Thoracic aorta (tissue), 2 donors: ENCODE data around the gene ATXN7L1. TPM values are rescaled to one million over a fixed set of nuclear protein-coding genes. Genes with fewer than 3 reads are reported as not detected.

ENCODE experiments used
- ATAC-seq: fragments of 150-250 bp; one replicate; pipeline ENCODE4 v1.8.0; 2017; ENCODE audit warnings: low read depth; ENCODE audit not compliant: insufficient number of reproducible peaks, low FRiP score
- DNase-seq: peaks from one replicate; pipeline ENCODE4 v3.0.0-alpha.2; 2020; ENCODE audit warnings: low spot score
- H3K27ac ChIP-seq, 2 donors: fragments of 200-600 bp; sonication (generic); 1 replicate in 1 of 2; 2 replicates in 1 of 2; pipeline ENCODE4 v1.5.1; 2016; ENCODE audit warnings: mild to moderate bottlenecking in 2 of 2, moderate library complexity in 2 of 2
- H3K27me3 ChIP-seq: fragments of 200-600 bp; sonication (generic); replicated peaks from 2 replicates; pipeline ENCODE4 v1.6.0; 2016; ENCODE audit warnings: mild to moderate bottlenecking; ENCODE audit not compliant: insufficient read depth
- H3K36me3 ChIP-seq: fragments of 200-600 bp; sonication (generic); one replicate; pipeline ENCODE4 v1.5.1; 2016
- H3K4me1 ChIP-seq, 2 donors: fragments of 200-600 bp; sonication (generic); 1 replicate in 1 of 2; 2 replicates in 1 of 2; pipeline versions ENCODE4 v1.5.1 to v1.6.0; 2016; ENCODE audit warnings: low read depth in 2 of 2, mild to moderate bottlenecking in 1 of 2; ENCODE audit not compliant: control insufficient read depth in 1 of 2
- H3K4me3 ChIP-seq: fragments of 200-600 bp; sonication (generic); 2 replicates; pipeline ENCODE4 v1.5.1; 2016; ENCODE audit warnings: mild to moderate bottlenecking
- H3K9me3 ChIP-seq: fragments of 200-600 bp; sonication (generic); 2 replicates; pipeline ENCODE4 v1.5.1; 2016
- total RNA-seq, 2 donors: library from RNA; depleted of rRNA; stranded (reverse); fragments of >200 nt; gene quantifications; one replicate each; pipeline versions ENCODE4 v1.1.0 to v1.2.3, GENCODE V29; 2016
- TF ChIP-seq, protein P1 (sequence below): fragments of 200-600 bp; sonication (generic); IDR thresholded peaks from one replicate; pipeline ENCODE4 v1.5.1; 2019; ENCODE audit warnings: antibody characterized with exemption

The ATXN7L1 gene
- total RNA-seq, 2 donors from 2014 or later = 11.6 to 13.4 TPM

DNA sequence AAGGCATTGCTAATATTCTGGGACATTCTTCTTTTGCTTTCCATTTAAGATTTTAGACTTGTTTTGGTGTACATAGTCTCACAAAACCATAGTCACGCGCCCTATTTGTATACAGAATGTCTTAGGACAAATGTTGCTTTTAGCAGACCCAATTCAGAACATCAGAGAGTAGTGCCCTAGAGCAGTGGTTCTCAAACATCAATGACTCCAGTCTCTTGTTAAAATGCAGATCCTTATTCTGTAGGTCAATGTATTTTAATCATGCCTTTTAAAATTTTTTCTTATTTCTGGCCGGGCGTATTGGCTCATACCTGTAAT is 167.7 kb downstream of the ATXN7L1 start:
- DNase-seq (no peak), ATAC-seq (no peak)
- no peak overlapping the region for H3K4me3 ChIP-seq
- H3K4me1 ChIP-seq = no peaks in the 10 kb centered on the region
- no peaks in the 10 kb centered on the region for H3K36me3 ChIP-seq
- TF ChIP-seq, protein P1, sequence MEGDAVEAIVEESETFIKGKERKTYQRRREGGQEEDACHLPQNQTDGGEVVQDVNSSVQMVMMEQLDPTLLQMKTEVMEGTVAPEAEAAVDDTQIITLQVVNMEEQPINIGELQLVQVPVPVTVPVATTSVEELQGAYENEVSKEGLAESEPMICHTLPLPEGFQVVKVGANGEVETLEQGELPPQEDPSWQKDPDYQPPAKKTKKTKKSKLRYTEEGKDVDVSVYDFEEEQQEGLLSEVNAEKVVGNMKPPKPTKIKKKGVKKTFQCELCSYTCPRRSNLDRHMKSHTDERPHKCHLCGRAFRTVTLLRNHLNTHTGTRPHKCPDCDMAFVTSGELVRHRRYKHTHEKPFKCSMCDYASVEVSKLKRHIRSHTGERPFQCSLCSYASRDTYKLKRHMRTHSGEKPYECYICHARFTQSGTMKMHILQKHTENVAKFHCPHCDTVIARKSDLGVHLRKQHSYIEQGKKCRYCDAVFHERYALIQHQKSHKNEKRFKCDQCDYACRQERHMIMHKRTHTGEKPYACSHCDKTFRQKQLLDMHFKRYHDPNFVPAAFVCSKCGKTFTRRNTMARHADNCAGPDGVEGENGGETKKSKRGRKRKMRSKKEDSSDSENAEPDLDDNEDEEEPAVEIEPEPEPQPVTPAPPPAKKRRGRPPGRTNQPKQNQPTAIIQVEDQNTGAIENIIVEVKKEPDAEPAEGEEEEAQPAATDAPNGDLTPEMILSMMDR = no peak
- H3K27ac ChIP-seq = no peak overlapping the region
- no peaks in the 10 kb centered on the region for H3K27me3 ChIP-seq
- peaks cover 2% of the 10 kb centered on the region for H3K9me3 ChIP-seq

GRCh38 chr7:105707967-105708762 is 168.2 kb downstream of the ATXN7L1 start:
- no peaks in the 10 kb centered on the region for H3K4me1 ChIP-seq
- H3K36me3 ChIP-seq = no peaks in the 10 kb centered on the region
- TF ChIP-seq, protein P1 = no peak
- no peak overlapping the region for H3K4me3 ChIP-seq
- H3K9me3 ChIP-seq = peaks cover 2% of the 10 kb centered on the region
- DNase-seq = no peak
- no peaks in the 10 kb centered on the region for H3K27me3 ChIP-seq
- ATAC-seq = no peak
- no peak overlapping the region for H3K27ac ChIP-seq

DNA sequence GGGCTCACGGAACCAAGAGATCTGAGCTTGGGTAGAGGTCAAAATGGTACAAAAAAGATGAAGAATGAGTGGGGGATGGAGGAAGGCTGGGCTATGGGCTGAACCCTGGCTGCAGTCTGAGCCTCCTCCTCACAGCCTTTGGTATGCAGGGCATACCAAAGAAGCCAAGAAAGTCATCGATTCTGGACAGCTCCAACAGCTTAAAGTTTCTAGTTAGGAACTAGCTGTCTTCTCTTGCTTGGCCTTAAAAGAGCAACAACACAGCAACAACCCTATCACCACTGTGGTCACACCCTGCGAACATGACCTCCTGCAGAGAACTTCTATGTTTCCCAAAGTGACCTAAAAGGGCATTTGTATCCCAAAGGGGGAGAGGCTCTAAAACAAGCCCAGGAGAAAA is 169.0 kb downstream of the ATXN7L1 start:
- no peak overlapping the region for H3K27ac ChIP-seq
- H3K9me3 ChIP-seq = peaks cover 2% of the 10 kb centered on the region
- no peak overlapping the region for H3K4me3 ChIP-seq
- H3K4me1 ChIP-seq = no peaks in the 10 kb centered on the region
- no peaks in the 10 kb centered on the region for H3K27me3 ChIP-seq
- H3K36me3 ChIP-seq = no peaks in the 10 kb centered on the region
- DNase-seq (no peak), ATAC-seq (no peak)
- TF ChIP-seq, protein P1 = no peak

GRCh38 chr7:105705427-105705826 is 171.0 kb downstream of the ATXN7L1 start:
- DNase-seq = no peak
- no peak overlapping the region for H3K4me3 ChIP-seq
- TF ChIP-seq, protein P1 = no peak
- ATAC-seq = no peak
- H3K27me3 ChIP-seq = no peaks in the 10 kb centered on the region
- no peaks in the 10 kb centered on the region for H3K4me1 ChIP-seq
- H3K27ac ChIP-seq = no peak overlapping the region
- no peaks in the 10 kb centered on the region for H3K9me3 ChIP-seq
- no peaks in the 10 kb centered on the region for H3K36me3 ChIP-seq

DNA sequence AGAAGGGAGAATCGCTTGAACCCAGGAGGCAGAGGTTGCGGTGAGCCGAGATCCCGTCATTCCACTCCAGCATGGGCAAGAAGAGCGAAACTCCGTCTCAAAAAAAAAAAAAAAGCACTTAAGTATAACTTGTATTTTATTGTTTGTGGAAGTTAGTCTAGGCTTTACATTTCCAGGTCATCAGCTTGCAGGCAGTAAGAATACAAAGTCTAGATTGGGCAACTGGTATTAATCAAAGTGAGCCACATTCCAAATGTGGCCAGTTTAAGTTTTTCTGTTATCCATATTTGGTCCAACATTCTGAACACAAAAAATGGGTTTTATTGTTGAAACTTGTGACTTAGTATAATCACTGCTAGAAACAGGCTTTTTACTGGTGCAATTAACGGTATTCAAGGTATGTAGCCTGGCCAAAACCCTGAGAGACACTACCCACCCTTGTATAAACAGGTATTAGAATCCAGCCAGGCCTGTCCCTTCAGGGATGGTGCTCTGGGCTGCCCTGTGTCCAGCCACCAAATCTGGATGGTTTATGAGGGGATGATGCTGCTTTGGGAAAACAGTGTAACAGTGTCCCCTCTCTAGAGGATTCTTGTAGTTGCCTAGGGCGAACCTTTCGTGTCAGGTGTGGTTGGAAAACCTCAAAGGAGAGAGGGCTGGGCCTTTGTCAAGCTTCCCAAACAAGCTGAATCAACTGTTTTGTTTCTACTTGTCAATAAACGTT is 173.0 kb downstream of the ATXN7L1 start:
- no peak for ATAC-seq
- no peaks in the 10 kb centered on the region for H3K36me3 ChIP-seq
- H3K4me3 ChIP-seq = no peak overlapping the region
- no peaks in the 10 kb centered on the region for H3K27me3 ChIP-seq
- H3K4me1 ChIP-seq = no peaks in the 10 kb centered on the region
- H3K27ac ChIP-seq = no peak overlapping the region
- TF ChIP-seq, protein P1 = no peak
- no peak for DNase-seq
- H3K9me3 ChIP-seq = no peaks in the 10 kb centered on the region
